ENCODE measurements around the gene ZFP36. TPM values are rescaled to one million over a fixed set of nuclear protein-coding genes. Genes with fewer than 3 reads are reported as not detected.

The ZFP36 gene
- total RNA-seq, 1 experiment from 2014 or later: 17.3 TPM

DNA sequence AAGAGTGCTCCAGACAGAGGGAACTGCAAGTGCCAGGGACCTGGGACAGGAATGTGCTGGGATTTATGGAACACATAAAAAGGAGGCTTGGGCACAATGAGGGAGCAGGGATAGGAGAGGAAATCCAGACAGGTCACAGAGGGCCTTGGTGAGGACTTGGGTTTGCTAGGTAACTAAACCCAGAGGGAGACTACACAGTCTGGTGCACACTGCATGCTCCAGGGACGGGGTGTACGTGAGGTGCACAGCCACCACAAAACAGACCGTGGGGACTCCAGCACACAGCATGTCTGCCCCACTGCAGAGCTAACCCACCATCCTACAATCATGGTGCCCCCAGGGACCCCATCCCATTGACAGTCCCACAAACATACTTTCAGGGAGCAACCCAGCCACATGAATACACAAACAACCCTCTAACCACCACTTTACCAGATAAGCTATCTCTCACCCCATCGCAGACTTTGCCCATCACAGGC, 5.5 kb upstream of the ZFP36 start:
- ATAC-seq (no peak), DNase-seq (ENCODE audit: low spot score) (no peak)
- CTCF ChIA-PET: interaction anchor here (1.8 to 2.4 kb wide), 3 partner anchors 10 to 73 kb away, joined by 4 to 12 read pairs (median 9); partner anchors contain the start of genes MED29, PAF1 and PLEKHG2
- Mint-ChIP-seq H3K4me3 (no peak overlapping the region; the same call in 1 of the 2 replicates), H3K27me3 (ENCODE audit: low read depth) (no peaks in the 10 kb centered on the region), H3K9me3 (no peaks in the 10 kb centered on the region), H3K4me1 (peaks cover 42% of the 10 kb centered on the region), H3K27ac (peak overlapping the region; percentile 81), H3K36me3 (peaks cover 2% of the 10 kb centered on the region; the same call in 1 of the 2 replicates)
- TF ChIP-seq SMAD3 (CRISPR knock-in tag; IDR thresholded peaks at IDR 0.05; ENCODE audit: borderline replicate concordance) (no peak), ZBTB21 (CRISPR knock-in tag; IDR thresholded peaks at IDR 0.05; ENCODE audit: borderline replicate concordance) (no peak), JAZF1 (CRISPR knock-in tag; IDR thresholded peaks at IDR 0.05) (no peak), NFE2L1 (CRISPR knock-in tag; IDR thresholded peaks at IDR 0.05) (no peak), ELF4 (CRISPR knock-in tag; IDR thresholded peaks at IDR 0.05; ENCODE audit: low read depth) (no peak)
- TF ChIP-seq, protein P1, sequence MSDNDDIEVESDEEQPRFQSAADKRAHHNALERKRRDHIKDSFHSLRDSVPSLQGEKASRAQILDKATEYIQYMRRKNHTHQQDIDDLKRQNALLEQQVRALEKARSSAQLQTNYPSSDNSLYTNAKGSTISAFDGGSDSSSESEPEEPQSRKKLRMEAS (CRISPR knock-in tag; IDR thresholded peaks at IDR 0.05): no peak
- TF ChIP-seq, protein P2, sequence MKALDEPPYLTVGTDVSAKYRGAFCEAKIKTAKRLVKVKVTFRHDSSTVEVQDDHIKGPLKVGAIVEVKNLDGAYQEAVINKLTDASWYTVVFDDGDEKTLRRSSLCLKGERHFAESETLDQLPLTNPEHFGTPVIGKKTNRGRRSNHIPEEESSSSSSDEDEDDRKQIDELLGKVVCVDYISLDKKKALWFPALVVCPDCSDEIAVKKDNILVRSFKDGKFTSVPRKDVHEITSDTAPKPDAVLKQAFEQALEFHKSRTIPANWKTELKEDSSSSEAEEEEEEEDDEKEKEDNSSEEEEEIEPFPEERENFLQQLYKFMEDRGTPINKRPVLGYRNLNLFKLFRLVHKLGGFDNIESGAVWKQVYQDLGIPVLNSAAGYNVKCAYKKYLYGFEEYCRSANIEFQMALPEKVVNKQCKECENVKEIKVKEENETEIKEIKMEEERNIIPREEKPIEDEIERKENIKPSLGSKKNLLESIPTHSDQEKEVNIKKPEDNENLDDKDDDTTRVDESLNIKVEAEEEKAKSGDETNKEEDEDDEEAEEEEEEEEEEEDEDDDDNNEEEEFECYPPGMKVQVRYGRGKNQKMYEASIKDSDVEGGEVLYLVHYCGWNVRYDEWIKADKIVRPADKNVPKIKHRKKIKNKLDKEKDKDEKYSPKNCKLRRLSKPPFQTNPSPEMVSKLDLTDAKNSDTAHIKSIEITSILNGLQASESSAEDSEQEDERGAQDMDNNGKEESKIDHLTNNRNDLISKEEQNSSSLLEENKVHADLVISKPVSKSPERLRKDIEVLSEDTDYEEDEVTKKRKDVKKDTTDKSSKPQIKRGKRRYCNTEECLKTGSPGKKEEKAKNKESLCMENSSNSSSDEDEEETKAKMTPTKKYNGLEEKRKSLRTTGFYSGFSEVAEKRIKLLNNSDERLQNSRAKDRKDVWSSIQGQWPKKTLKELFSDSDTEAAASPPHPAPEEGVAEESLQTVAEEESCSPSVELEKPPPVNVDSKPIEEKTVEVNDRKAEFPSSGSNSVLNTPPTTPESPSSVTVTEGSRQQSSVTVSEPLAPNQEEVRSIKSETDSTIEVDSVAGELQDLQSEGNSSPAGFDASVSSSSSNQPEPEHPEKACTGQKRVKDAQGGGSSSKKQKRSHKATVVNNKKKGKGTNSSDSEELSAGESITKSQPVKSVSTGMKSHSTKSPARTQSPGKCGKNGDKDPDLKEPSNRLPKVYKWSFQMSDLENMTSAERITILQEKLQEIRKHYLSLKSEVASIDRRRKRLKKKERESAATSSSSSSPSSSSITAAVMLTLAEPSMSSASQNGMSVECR (CRISPR knock-in tag; IDR thresholded peaks at IDR 0.05; ENCODE audit: borderline replicate concordance): no peak
- TF ChIP-seq, protein P3, sequence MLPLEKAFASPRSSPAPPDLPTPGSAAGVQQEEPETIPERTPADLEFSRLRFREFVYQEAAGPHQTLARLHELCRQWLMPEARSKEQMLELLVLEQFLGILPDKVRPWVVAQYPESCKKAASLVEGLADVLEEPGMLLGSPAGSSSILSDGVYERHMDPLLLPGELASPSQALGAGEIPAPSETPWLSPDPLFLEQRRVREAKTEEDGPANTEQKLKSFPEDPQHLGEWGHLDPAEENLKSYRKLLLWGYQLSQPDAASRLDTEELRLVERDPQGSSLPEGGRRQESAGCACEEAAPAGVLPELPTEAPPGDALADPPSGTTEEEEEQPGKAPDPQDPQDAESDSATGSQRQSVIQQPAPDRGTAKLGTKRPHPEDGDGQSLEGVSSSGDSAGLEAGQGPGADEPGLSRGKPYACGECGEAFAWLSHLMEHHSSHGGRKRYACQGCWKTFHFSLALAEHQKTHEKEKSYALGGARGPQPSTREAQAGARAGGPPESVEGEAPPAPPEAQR (CRISPR knock-in tag; IDR thresholded peaks at IDR 0.05): no peak
- TF ChIP-seq, protein P4, sequence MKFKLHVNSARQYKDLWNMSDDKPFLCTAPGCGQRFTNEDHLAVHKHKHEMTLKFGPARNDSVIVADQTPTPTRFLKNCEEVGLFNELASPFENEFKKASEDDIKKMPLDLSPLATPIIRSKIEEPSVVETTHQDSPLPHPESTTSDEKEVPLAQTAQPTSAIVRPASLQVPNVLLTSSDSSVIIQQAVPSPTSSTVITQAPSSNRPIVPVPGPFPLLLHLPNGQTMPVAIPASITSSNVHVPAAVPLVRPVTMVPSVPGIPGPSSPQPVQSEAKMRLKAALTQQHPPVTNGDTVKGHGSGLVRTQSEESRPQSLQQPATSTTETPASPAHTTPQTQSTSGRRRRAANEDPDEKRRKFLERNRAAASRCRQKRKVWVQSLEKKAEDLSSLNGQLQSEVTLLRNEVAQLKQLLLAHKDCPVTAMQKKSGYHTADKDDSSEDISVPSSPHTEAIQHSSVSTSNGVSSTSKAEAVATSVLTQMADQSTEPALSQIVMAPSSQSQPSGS (CRISPR knock-in tag; IDR thresholded peaks at IDR 0.05; ENCODE audit: borderline replicate concordance, low read depth): no peak
- TF ChIP-seq, protein P5, sequence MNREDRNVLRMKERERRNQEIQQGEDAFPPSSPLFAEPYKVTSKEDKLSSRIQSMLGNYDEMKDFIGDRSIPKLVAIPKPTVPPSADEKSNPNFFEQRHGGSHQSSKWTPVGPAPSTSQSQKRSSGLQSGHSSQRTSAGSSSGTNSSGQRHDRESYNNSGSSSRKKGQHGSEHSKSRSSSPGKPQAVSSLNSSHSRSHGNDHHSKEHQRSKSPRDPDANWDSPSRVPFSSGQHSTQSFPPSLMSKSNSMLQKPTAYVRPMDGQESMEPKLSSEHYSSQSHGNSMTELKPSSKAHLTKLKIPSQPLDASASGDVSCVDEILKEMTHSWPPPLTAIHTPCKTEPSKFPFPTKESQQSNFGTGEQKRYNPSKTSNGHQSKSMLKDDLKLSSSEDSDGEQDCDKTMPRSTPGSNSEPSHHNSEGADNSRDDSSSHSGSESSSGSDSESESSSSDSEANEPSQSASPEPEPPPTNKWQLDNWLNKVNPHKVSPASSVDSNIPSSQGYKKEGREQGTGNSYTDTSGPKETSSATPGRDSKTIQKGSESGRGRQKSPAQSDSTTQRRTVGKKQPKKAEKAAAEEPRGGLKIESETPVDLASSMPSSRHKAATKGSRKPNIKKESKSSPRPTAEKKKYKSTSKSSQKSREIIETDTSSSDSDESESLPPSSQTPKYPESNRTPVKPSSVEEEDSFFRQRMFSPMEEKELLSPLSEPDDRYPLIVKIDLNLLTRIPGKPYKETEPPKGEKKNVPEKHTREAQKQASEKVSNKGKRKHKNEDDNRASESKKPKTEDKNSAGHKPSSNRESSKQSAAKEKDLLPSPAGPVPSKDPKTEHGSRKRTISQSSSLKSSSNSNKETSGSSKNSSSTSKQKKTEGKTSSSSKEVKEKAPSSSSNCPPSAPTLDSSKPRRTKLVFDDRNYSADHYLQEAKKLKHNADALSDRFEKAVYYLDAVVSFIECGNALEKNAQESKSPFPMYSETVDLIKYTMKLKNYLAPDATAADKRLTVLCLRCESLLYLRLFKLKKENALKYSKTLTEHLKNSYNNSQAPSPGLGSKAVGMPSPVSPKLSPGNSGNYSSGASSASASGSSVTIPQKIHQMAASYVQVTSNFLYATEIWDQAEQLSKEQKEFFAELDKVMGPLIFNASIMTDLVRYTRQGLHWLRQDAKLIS (CRISPR knock-in tag; IDR thresholded peaks at IDR 0.05; ENCODE audit: borderline replicate concordance): no peak
- TF ChIP-seq, protein P6, sequence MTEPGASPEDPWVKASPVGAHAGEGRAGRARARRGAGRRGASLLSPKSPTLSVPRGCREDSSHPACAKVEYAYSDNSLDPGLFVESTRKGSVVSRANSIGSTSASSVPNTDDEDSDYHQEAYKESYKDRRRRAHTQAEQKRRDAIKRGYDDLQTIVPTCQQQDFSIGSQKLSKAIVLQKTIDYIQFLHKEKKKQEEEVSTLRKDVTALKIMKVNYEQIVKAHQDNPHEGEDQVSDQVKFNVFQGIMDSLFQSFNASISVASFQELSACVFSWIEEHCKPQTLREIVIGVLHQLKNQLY (CRISPR knock-in tag; IDR thresholded peaks at IDR 0.05): no peak
- TF ChIP-seq, protein P7, sequence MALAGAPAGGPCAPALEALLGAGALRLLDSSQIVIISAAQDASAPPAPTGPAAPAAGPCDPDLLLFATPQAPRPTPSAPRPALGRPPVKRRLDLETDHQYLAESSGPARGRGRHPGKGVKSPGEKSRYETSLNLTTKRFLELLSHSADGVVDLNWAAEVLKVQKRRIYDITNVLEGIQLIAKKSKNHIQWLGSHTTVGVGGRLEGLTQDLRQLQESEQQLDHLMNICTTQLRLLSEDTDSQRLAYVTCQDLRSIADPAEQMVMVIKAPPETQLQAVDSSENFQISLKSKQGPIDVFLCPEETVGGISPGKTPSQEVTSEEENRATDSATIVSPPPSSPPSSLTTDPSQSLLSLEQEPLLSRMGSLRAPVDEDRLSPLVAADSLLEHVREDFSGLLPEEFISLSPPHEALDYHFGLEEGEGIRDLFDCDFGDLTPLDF (CRISPR knock-in tag; IDR thresholded peaks at IDR 0.05): no peak
- TF ChIP-seq, protein P8, sequence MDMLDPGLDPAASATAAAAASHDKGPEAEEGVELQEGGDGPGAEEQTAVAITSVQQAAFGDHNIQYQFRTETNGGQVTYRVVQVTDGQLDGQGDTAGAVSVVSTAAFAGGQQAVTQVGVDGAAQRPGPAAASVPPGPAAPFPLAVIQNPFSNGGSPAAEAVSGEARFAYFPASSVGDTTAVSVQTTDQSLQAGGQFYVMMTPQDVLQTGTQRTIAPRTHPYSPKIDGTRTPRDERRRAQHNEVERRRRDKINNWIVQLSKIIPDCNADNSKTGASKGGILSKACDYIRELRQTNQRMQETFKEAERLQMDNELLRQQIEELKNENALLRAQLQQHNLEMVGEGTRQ (CRISPR knock-in tag; IDR thresholded peaks at IDR 0.05): no peak
- TF ChIP-seq, protein P9, sequence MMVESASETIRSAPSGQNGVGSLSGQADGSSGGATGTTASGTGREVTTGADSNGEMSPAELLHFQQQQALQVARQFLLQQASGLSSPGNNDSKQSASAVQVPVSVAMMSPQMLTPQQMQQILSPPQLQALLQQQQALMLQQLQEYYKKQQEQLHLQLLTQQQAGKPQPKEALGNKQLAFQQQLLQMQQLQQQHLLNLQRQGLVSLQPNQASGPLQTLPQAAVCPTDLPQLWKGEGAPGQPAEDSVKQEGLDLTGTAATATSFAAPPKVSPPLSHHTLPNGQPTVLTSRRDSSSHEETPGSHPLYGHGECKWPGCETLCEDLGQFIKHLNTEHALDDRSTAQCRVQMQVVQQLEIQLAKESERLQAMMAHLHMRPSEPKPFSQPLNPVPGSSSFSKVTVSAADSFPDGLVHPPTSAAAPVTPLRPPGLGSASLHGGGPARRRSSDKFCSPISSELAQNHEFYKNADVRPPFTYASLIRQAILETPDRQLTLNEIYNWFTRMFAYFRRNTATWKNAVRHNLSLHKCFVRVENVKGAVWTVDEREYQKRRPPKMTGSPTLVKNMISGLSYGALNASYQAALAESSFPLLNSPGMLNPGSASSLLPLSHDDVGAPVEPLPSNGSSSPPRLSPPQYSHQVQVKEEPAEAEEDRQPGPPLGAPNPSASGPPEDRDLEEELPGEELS (CRISPR knock-in tag; IDR thresholded peaks at IDR 0.05): no peak
- POLR2A ChIA-PET: interaction anchor here (1.1 to 3.5 kb wide), 4 partner anchors 10 to 31 kb away, joined by 3 to 25 read pairs (median 6); partner anchors contain the start of genes MED29 and PAF1
